Right lung (tissue), 5 donors: Measurements from ENCODE around the gene AP2A1. TPM values are rescaled to one million over a fixed set of nuclear protein-coding genes. Genes with fewer than 3 reads are reported as not detected.

Experiments
- DNase-seq, 2 donors: peaks; one replicate each; pipeline ENCODE4 v3.0.0-alpha.2; 2013
- polyA plus RNA-seq, 5 donors: library from polyadenylated mRNA; unstranded; fragments of 120-200 nt; gene quantifications; one replicate each; pipeline versions ENCODE4 v1.2.1 to v1.2.3, GENCODE V29; 2013; ENCODE audit warnings: inconsistent platforms in 1 of 5, low replicate concordance in 1 of 5; ENCODE audit not compliant: insufficient read length in 5 of 5, insufficient read depth in 1 of 5

Gene AP2A1
- polyA plus RNA-seq, 5 donors: 47.8 to 87.2 (median 57.3) TPM

GRCh38 chr19:49853852-49854377 is 87.1 kb downstream of the AP2A1 start:
- no peak for DNase-seq

- DNase-seq: no peak
Measured at GRCh38 chr19:49854378-49855263, 87.8 kb downstream of the AP2A1 start.

- no peak for DNase-seq
Measured at GRCh38 chr19:49855277-49855675, 88.5 kb downstream of the AP2A1 start.

GRCh38 chr19:49855676-49856573 is 89.1 kb downstream of the AP2A1 start:
- DNase-seq: no peak

- no peak for DNase-seq
Measured at GRCh38 chr19:49856574-49857021, 89.8 kb downstream of the AP2A1 start.

Other genes with a start within 250 kb of the AP2A1 start
- gene RCN3, start 239.0 kb upstream of the AP2A1 start, polyA plus RNA-seq: 10 to 100 TPM; 13.9 to 48.4 (median 21.5) TPM
- 10 to 100 TPM; 51.0 to 80.7 (median 59.0) TPM for gene NOSIP, start 186.4 kb upstream of the AP2A1 start, polyA plus RNA-seq
- gene PRRG2, start 185.7 kb upstream of the AP2A1 start, polyA plus RNA-seq: 1 to 10 TPM; 3.3 to 6.1 (median 4.4) TPM
- gene PRR12, start 175.8 kb upstream of the AP2A1 start, polyA plus RNA-seq: 10 to 100 TPM; 15.9 to 35.4 (median 23.7) TPM
- gene RRAS, start 126.9 kb upstream of the AP2A1 start, polyA plus RNA-seq: 10 to 100 TPM; 20.3 to 39.5 (median 24.7) TPM
- 10 to 100 TPM; 18.4 to 45.0 (median 31.3) TPM for gene SCAF1, start 124.8 kb upstream of the AP2A1 start, polyA plus RNA-seq
- gene IRF3, start 101.1 kb upstream of the AP2A1 start, polyA plus RNA-seq: 10 to 100 TPM; 48.9 to 87.5 (median 73.7) TPM
- 10 to 100 TPM; 20.2 to 34.8 (median 24.7) TPM for gene BCL2L12, start 101.1 kb upstream of the AP2A1 start, polyA plus RNA-seq
- 100 to 1,000 TPM; 189 to 299 (median 236) TPM for gene PRMT1, start 89.7 kb upstream of the AP2A1 start, polyA plus RNA-seq
- 1 to 10 TPM in 4 of 5 donors, under 1 TPM in 1; 0.76 to 2.8 (median 1.3) TPM for gene ADM5, start 77.4 kb upstream of the AP2A1 start, polyA plus RNA-seq
- gene CPT1C, start 75.9 kb upstream of the AP2A1 start, polyA plus RNA-seq: 10 to 100 TPM; 24.3 to 34.0 (median 27.8) TPM
- under 1 TPM; 0.16 to 0.36 (median 0.28) TPM for gene TSKS, start 3.7 kb upstream of the AP2A1 start, polyA plus RNA-seq
- 10 to 100 TPM; 21.6 to 28.9 (median 27.2) TPM for gene FUZ, start 46.3 kb downstream of the AP2A1 start, polyA plus RNA-seq
- 10 to 100 TPM; 45.4 to 63.8 (median 54.8) TPM for gene MED25, start 51.3 kb downstream of the AP2A1 start, polyA plus RNA-seq
- 100 to 1,000 TPM; 207 to 317 (median 259) TPM for gene PTOV1, start 84.2 kb downstream of the AP2A1 start, polyA plus RNA-seq
- gene PNKP, start 100.6 kb downstream of the AP2A1 start, polyA plus RNA-seq: 10 to 100 TPM; 54.1 to 76.4 (median 59.0) TPM
- gene AKT1S1, start 110.4 kb downstream of the AP2A1 start, polyA plus RNA-seq: 10 to 100 TPM; 26.9 to 49.1 (median 29.9) TPM
- gene TBC1D17, start 110.7 kb downstream of the AP2A1 start, polyA plus RNA-seq: 10 to 100 TPM; 32.2 to 49.5 (median 48.3) TPM
- gene IL4I1, start 129.9 kb downstream of the AP2A1 start, polyA plus RNA-seq: 1 to 10 TPM; 1.0 to 2.1 (median 1.5) TPM
- 10 to 100 TPM; 20.8 to 38.5 (median 22.9) TPM for gene ATF5, start 162.2 kb downstream of the AP2A1 start, polyA plus RNA-seq
- gene NUP62, start 162.5 kb downstream of the AP2A1 start, polyA plus RNA-seq: 10 to 100 TPM; 52.9 to 69.1 (median 62.4) TPM
- under 1 TPM; 0.23 to 0.97 (median 0.52) TPM for gene SIGLEC11, start 194.2 kb downstream of the AP2A1 start, polyA plus RNA-seq